Activated naive CD8-positive, alpha-beta T cell treated with anti-CD3 and anti-CD28 coated beads, Interleukin-2, amount 50 U/mL, for 16 hours (primary cell): Measurements from ENCODE around the gene TTC16.
"Not testable (repeated sequence)": the region's sequence is repeated elsewhere in the genome, so short reads cannot be mapped to it uniquely, and the experiment has no call there.

Source experiments
- DNase-seq: peaks from one replicate; pipeline ENCODE4 v3.0.0-alpha.2; 2020; ENCODE audit warnings: low read depth, low spot score

The TTC16 gene

GRCh38 chr9:127741831-127742434, 26.1 kb downstream of the TTC16 start:
- no peak for DNase-seq

- no peak for DNase-seq
These were observed 26.7 kb downstream of the TTC16 start for GRCh38 chr9:127742435-127743088.

- DNase-seq: no peak
These were observed 28.7 kb downstream of the TTC16 start for GRCh38 chr9:127744398-127745110.

- no peak for DNase-seq
These were observed 31.2 kb downstream of the TTC16 start for GRCh38 chr9:127746959-127747569.

GRCh38 chr9:127749090-127749787, 33.4 kb downstream of the TTC16 start:
- no peak for DNase-seq

- DNase-seq: no peak
These were observed 35.6 kb downstream of the TTC16 start for GRCh38 chr9:127751269-127752054.

GRCh38 chr9:127753148-127753547, 37.3 kb downstream of the TTC16 start:
- DNase-seq: no peak

GRCh38 chr9:127753622-127754021, 37.7 kb downstream of the TTC16 start:
- no peak for DNase-seq

- DNase-seq: no peak
These were observed 38.5 kb downstream of the TTC16 start for GRCh38 chr9:127754099-127755060.

- no peak for DNase-seq
These were observed 39.5 kb downstream of the TTC16 start for GRCh38 chr9:127755061-127756060.

- DNase-seq: no peak
These were observed 40.4 kb downstream of the TTC16 start for GRCh38 chr9:127756233-127756632.

GRCh38 chr9:127756776-127757175, 40.9 kb downstream of the TTC16 start:
- DNase-seq: not testable (repeated sequence)

- no peak for DNase-seq
These were observed 43.0 kb downstream of the TTC16 start for GRCh38 chr9:127758843-127759242.

- no peak for DNase-seq
These were observed 45.2 kb downstream of the TTC16 start for GRCh38 chr9:127761061-127761460.

GRCh38 chr9:127761491-127761956, 45.6 kb downstream of the TTC16 start:
- DNase-seq: no peak

- DNase-seq: no peak
These were observed 46.3 kb downstream of the TTC16 start for GRCh38 chr9:127762111-127762676.

GRCh38 chr9:127763918-127764384, 48.1 kb downstream of the TTC16 start:
- DNase-seq: no peak

GRCh38 chr9:127765418-127765817, 49.5 kb downstream of the TTC16 start:
- DNase-seq: no peak
